Measurements from ENCODE around the gene S1PR3.

DNA sequence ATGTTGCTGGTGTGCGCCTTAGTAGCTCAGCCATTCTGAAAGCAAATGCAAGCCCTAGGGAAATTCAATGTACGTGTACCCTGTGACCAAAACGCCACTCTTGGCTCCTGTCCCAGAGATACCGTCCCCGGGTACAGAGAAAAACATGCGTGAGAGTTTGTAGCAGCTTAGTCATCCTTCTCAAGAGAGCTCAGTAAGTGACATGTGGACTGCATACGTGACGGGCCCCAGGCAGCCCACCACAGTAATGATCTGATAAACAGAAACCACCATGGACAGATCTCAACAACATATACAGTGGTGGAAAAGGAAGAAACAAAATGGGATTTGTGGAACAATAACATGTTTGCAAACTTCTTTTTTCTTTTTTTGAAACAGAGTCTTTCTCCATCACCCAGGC lies 45.1 kb downstream of the S1PR3 start:
- TF ChIP-seq POLR2A (IDR thresholded peaks at IDR 0.05): no peak
- TF ChIP-seq, protein P1, sequence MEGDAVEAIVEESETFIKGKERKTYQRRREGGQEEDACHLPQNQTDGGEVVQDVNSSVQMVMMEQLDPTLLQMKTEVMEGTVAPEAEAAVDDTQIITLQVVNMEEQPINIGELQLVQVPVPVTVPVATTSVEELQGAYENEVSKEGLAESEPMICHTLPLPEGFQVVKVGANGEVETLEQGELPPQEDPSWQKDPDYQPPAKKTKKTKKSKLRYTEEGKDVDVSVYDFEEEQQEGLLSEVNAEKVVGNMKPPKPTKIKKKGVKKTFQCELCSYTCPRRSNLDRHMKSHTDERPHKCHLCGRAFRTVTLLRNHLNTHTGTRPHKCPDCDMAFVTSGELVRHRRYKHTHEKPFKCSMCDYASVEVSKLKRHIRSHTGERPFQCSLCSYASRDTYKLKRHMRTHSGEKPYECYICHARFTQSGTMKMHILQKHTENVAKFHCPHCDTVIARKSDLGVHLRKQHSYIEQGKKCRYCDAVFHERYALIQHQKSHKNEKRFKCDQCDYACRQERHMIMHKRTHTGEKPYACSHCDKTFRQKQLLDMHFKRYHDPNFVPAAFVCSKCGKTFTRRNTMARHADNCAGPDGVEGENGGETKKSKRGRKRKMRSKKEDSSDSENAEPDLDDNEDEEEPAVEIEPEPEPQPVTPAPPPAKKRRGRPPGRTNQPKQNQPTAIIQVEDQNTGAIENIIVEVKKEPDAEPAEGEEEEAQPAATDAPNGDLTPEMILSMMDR (IDR thresholded peaks at IDR 0.05): no peak

Data from ovary (tissue), 3 donors.